Natural killer cell treated with Interleukin-12 subunit alpha and Interleukin-12 subunit beta and Interleukin-15 and Interleukin-18, amount 100 ng/mL, for 72 hours (primary cell): ENCODE results near the gene PSME3IP1. TPM values are rescaled to one million over a fixed set of nuclear protein-coding genes. Genes with fewer than 3 reads are reported as not detected.

Experiments
- ATAC-seq, 2 donors: fragments of 150-1000 bp; cut with Tn5 transposase in 1 of 2; sonication (Bioruptor Pico), chemical (Tn5 transposase) in 1 of 2; 2 replicates each; pipeline ENCODE4 v1.10.0; 2021
- DNase-seq: peaks from one replicate; pipeline ENCODE4 v3.0.0; 2022; ENCODE audit warnings: low spot score
- H3K27ac Mint-ChIP-seq, 2 donors: 1 replicate in 1 of 2; 2 replicates in 1 of 2; pipeline ENCODE4 v1.8.0; 2022; ENCODE audit warnings: mixed read lengths in 2 of 2, mild to moderate bottlenecking in 1 of 2, moderate library complexity in 1 of 2
- H3K27me3 Mint-ChIP-seq, 2 donors: 1 replicate in 1 of 2; 2 replicates in 1 of 2; pipeline ENCODE4 v1.8.0; 2022; ENCODE audit warnings: mixed read lengths in 2 of 2
- H3K36me3 Mint-ChIP-seq: one replicate; pipeline ENCODE4 v1.8.0; 2022; ENCODE audit warnings: mixed read lengths
- H3K4me1 Mint-ChIP-seq, 2 donors: 1 replicate in 1 of 2; 2 replicates in 1 of 2; pipeline ENCODE4 v1.8.0; 2022; ENCODE audit warnings: low read depth in 2 of 2, mixed read lengths in 2 of 2, mild to moderate bottlenecking in 1 of 2
- H3K4me3 Mint-ChIP-seq: one replicate; pipeline ENCODE4 v1.8.0; 2022; ENCODE audit warnings: mixed read lengths
- H3K9me3 Mint-ChIP-seq: 2 replicates; pipeline ENCODE4 v1.8.0; 2022; ENCODE audit warnings: mixed read lengths
- total RNA-seq, 2 donors: library from RNA; stranded (reverse); gene quantifications; one replicate each; pipeline ENCODE4 v1.2.3, GENCODE V29; 2022

PSME3IP1 gene, protein sequence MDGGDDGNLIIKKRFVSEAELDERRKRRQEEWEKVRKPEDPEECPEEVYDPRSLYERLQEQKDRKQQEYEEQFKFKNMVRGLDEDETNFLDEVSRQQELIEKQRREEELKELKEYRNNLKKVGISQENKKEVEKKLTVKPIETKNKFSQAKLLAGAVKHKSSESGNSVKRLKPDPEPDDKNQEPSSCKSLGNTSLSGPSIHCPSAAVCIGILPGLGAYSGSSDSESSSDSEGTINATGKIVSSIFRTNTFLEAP
- total RNA-seq = 100 to 1,000 TPM; 117 to 121 TPM

DNA sequence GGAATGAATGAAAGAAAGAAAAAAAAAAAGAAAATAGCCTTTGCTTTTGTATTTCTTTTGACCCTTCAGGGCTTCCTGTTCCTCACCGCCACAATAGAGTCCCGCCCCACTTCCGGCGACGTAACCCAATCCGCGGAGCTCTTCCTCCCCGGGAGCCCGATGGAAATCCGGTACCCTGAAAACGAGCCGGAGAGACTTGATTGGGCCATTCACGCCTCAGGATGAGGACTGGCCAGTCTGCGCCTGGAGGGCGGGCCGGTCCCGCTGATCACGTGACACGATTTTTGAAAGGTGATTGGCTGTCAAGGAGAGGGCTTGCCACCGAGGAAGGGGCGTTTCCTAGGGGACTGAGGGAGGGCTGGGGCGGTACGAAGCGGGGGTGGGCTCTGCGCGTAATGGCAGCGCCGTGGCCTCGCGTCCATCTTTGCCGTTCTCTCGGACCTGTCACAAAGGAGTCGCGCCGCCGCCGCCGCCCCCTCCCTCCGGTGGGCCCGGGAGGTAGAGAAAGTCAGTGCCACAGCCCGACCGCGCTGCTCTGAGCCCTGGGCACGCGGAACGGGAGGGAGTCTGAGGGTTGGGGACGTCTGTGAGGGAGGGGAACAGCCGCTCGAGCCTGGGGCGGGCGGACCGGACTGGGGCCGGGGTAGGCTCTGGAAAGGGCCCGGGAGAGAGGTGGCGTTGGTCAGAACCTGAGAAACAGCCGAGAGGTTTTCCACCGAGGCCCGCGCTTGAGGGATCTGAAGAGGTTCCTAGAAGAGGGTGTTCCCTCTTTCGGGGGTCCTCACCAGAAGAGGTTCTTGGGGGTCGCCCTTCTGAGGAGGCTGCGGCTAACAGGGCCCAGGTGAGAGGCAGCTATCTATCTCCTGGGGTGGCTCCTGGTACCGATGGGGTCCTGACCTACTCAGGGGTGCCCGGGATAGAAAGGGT is at the start of gene PSME3IP1, which contains the start of gene RSPRY1:
Gene PSME3IP1 (minus strand): TSS at position 95 of the 927 bp plus-strand sequence. CDS start 12,185 bp downstream, outside the sequence.
Gene RSPRY1 (plus strand): TSS at position 385 of the 927 bp plus-strand sequence. CDS start 18,330 bp downstream, outside the sequence.
- peak within 1 kb of the TSS; percentile 90 to 98 for H3K27ac Mint-ChIP-seq
- DNase-seq (peak; percentile 99), ATAC-seq (peak; percentile 96 to 98)
- H3K4me3 Mint-ChIP-seq = peak within 1 kb of the TSS; percentile 99
- no peaks in the 10 kb centered on the region for H3K36me3 Mint-ChIP-seq
- peaks cover 35 to 36% of the 10 kb centered on the region in 2 donors for H3K4me1 Mint-ChIP-seq
- no peaks in the 10 kb centered on the region for H3K9me3 Mint-ChIP-seq
- H3K27me3 Mint-ChIP-seq = no peaks in the 10 kb centered on the region

DNA sequence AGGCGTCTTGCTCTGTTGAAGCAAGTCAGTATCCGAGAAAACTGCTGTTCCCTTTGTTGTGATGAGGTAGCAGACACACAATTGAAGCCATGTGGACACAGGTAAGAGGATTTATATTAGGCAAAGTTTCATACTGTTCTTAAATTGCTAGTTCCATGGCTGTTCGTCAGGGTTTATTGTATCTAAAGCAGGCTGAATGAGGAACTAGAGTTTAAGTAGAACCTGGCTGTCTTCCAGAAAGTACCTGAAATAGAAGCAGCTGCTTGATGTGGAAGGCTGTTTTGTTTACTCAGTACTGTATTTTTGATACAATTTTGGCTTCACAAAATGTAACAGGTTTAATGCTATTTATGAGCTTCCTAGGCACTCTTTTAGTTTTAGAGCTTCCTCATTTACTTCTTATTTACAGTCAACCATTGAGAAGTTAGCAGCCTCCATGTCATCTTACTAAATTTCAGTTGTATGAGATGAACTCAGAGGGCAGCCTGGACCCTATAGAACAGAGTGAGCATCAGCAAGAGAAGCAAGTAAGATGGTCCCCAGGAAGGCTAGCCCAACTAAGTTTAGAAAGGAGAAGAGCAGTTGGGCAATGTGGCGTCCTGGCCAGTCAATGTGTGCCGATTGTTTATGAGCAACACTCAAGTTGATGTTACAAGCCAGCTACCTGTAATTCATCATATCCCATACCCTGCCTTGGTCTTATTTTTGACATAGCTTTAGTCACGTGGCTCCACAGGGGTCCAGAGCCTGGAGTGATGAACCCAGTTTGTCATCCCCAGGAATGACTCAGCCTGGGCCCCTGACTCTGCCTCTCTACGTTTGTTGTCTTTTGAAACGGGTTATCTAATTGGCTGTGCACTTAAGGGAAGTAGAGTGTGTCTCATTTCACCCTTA is 49.5 kb upstream of the PSME3IP1 start:
- H3K4me3 Mint-ChIP-seq = no peak overlapping the region
- H3K36me3 Mint-ChIP-seq = peaks cover 40% of the 10 kb centered on the region

GRCh38 chr16:57234707-57235092 is 48.9 kb upstream of the PSME3IP1 start:
- peaks cover 13 to 16% of the 10 kb centered on the region in 2 donors for H3K4me1 Mint-ChIP-seq
- H3K27ac Mint-ChIP-seq = peak overlapping the region in 1 of 2 donors; percentile 13
- H3K4me3 Mint-ChIP-seq = no peak overlapping the region
- no peak for DNase-seq
- ATAC-seq = no peak
- no peaks in the 10 kb centered on the region for H3K27me3 Mint-ChIP-seq
- no peaks in the 10 kb centered on the region for H3K9me3 Mint-ChIP-seq
- H3K36me3 Mint-ChIP-seq = peaks cover 40% of the 10 kb centered on the region

More for the DNA sequence above, 49.5 kb upstream of the PSME3IP1 start:
- Mint-ChIP-seq H3K4me1 (peaks cover 16 to 17% of the 10 kb centered on the region in 2 donors), H3K9me3 (no peaks in the 10 kb centered on the region), H3K27ac (peak overlapping the region; percentile 49 to 75), H3K27me3 (no peaks in the 10 kb centered on the region)
- DNase-seq (no peak), ATAC-seq (peak in 1 of 2 donors; percentile 78)

- Mint-ChIP-seq H3K36me3 (peaks cover 37% of the 10 kb centered on the region), H3K4me1 (peaks cover 11 to 12% of the 10 kb centered on the region in 2 donors), H3K27ac (peak overlapping the region in 1 of 2 donors; percentile 13), H3K27me3 (no peaks in the 10 kb centered on the region), H3K9me3 (no peaks in the 10 kb centered on the region), H3K4me3 (no peak overlapping the region)
- no peak for DNase-seq
- ATAC-seq = no peak
Measured at GRCh38 chr16:57233944-57234706, 48.3 kb upstream of the PSME3IP1 start.

GRCh38 chr16:57231821-57232350 is 46.0 kb upstream of the PSME3IP1 start:
- no peaks in the 10 kb centered on the region for H3K27me3 Mint-ChIP-seq
- no peak overlapping the region for H3K4me3 Mint-ChIP-seq
- no peak for ATAC-seq

GRCh38 chr16:57229079-57229478 is 43.2 kb upstream of the PSME3IP1 start:
- ATAC-seq = no peak
- Mint-ChIP-seq H3K36me3 (peaks cover 29% of the 10 kb centered on the region), H3K9me3 (no peaks in the 10 kb centered on the region), H3K27ac (no peak overlapping the region), H3K4me3 (no peak overlapping the region), H3K27me3 (no peaks in the 10 kb centered on the region), H3K4me1 (no peaks in the 10 kb centered on the region)
- DNase-seq = no peak

More at GRCh38 chr16:57231821-57232350, 46.0 kb upstream of the PSME3IP1 start:
- no peak for DNase-seq
- H3K9me3 Mint-ChIP-seq = no peaks in the 10 kb centered on the region
- H3K27ac Mint-ChIP-seq = no peak overlapping the region
- peaks cover 37% of the 10 kb centered on the region for H3K36me3 Mint-ChIP-seq
- peaks cover 0 to 5% of the 10 kb centered on the region in 2 donors for H3K4me1 Mint-ChIP-seq

DNA sequence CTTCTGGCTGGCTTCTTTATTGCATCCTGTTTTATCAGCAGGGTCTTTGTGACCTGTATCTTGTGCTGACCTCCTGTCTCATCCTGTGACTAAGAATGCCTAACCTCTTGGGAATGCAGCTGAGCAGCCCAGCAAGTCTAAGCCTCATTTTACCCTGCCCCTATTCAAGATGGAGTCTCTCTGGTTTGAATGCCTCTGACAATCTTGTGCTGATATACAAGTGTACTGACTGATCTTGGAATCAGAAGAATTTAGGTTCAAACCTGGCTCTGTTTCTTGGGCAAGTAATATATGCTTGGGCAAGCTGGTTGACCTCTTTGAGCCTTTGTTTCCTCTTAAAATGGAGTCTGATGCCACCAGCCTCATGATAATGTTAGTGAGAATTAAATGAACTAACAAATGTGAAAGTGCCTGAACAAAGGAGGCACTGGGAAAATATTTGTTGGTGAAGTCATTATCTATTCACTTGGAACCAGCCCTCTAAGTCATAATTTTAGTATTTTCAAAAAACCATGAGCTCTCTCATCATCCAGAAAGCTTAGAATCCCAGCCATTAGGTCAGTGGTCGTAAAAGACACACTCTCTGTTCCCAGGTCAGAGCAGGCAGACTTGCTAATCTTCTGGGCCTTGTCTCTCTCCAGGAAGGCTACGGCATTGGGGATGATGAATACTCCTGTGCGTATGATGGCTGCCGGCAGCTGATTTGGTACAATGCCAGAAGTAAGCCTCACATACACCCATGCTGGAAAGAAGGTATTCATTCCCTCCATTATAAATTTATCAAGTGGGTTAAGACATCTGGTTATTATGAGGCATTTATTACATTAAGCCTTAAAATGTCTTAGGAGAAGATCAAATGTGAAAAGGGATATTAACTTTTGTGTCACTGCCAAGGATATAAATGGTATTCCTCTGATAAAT is 41.1 kb upstream of the PSME3IP1 start:
- no peaks in the 10 kb centered on the region for H3K9me3 Mint-ChIP-seq
- no peaks in the 10 kb centered on the region for H3K27me3 Mint-ChIP-seq
- no peak for DNase-seq
- no peaks in the 10 kb centered on the region for H3K4me1 Mint-ChIP-seq
- H3K36me3 Mint-ChIP-seq = peaks cover 20% of the 10 kb centered on the region
- H3K4me3 Mint-ChIP-seq = no peak overlapping the region
- peak overlapping the region in 1 of 2 donors; percentile 15 for H3K27ac Mint-ChIP-seq
- ATAC-seq = no peak

- no peaks in the 10 kb centered on the region for H3K4me1 Mint-ChIP-seq
- no peak overlapping the region for H3K27ac Mint-ChIP-seq
- ATAC-seq (no peak), DNase-seq (no peak)
- H3K4me3 Mint-ChIP-seq = no peak overlapping the region
- no peaks in the 10 kb centered on the region for H3K9me3 Mint-ChIP-seq
- no peaks in the 10 kb centered on the region for H3K27me3 Mint-ChIP-seq
- H3K36me3 Mint-ChIP-seq = peaks cover 20% of the 10 kb centered on the region
Measured at GRCh38 chr16:57225978-57226377, 40.1 kb upstream of the PSME3IP1 start.

- ATAC-seq = no peak
Measured at GRCh38 chr16:57224651-57225335, 39.0 kb upstream of the PSME3IP1 start.

GRCh38 chr16:57223057-57223456 is 37.2 kb upstream of the PSME3IP1 start:
- Mint-ChIP-seq H3K27ac (no peak overlapping the region), H3K4me3 (no peak overlapping the region), H3K9me3 (peaks cover 3% of the 10 kb centered on the region)

More at GRCh38 chr16:57224651-57225335, 39.0 kb upstream of the PSME3IP1 start:
- no peaks in the 10 kb centered on the region for H3K27me3 Mint-ChIP-seq
- no peak overlapping the region for H3K27ac Mint-ChIP-seq
- H3K36me3 Mint-ChIP-seq = peaks cover 28% of the 10 kb centered on the region
- H3K4me1 Mint-ChIP-seq = no peaks in the 10 kb centered on the region
- no peaks in the 10 kb centered on the region for H3K9me3 Mint-ChIP-seq
- no peak overlapping the region for H3K4me3 Mint-ChIP-seq
- DNase-seq = no peak

DNA sequence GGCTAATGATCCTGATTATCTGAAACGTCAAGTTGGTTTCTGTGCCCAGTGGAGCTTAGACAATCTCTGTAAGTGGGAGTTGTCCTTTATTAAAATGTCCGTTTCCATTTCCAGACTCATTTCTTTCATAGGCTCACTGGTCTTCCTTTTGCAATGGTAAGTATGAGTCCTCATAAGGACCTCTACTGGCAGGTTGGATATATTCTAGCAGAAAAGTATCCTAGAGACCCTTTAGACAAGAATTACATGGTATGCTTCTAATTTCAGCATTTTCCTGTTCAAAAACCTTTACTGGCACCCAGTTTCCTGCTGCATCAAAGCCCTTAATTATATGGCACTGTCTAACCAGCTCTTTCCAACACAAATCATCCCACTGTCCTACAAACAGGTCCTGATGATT is 31.1 kb upstream of the PSME3IP1 start:
- no peak overlapping the region for H3K4me3 Mint-ChIP-seq
- no peaks in the 10 kb centered on the region for H3K27me3 Mint-ChIP-seq

More at GRCh38 chr16:57223057-57223456, 37.2 kb upstream of the PSME3IP1 start:
- DNase-seq = no peak
- peaks cover 44% of the 10 kb centered on the region for H3K36me3 Mint-ChIP-seq
- H3K27me3 Mint-ChIP-seq = no peaks in the 10 kb centered on the region
- ATAC-seq = no peak
- H3K4me1 Mint-ChIP-seq = peaks cover 0 to 2% of the 10 kb centered on the region in 2 donors

More for the DNA sequence above, 31.1 kb upstream of the PSME3IP1 start:
- H3K9me3 Mint-ChIP-seq = peaks cover 12% of the 10 kb centered on the region
- ATAC-seq (no peak), DNase-seq (no peak)
- peaks cover 0 to 4% of the 10 kb centered on the region in 2 donors for H3K4me1 Mint-ChIP-seq
- H3K36me3 Mint-ChIP-seq = peaks cover 67% of the 10 kb centered on the region
- no peak overlapping the region for H3K27ac Mint-ChIP-seq
